GM23248 (cell line): Measurements from ENCODE around the gene ZC3H12D.

ENCODE experiments used
- EZH2 ChIP-seq: fragments of 200-600 bp; sonication (generic); IDR thresholded peaks from 2 replicates; pipeline ENCODE4 v1.6.1; 2018; ENCODE audit warnings: antibody characterized with exemption, mild to moderate bottlenecking; ENCODE audit not compliant: insufficient read depth, poor library complexity, severe bottlenecking
- EZH2phosphoT487 ChIP-seq: fragments of 200-600 bp; sonication (generic); IDR thresholded peaks from 2 replicates; pipeline ENCODE4 v1.6.1; 2018; ENCODE audit warnings: antibody characterized with exemption, moderate library complexity, mild to moderate bottlenecking, low read depth; ENCODE audit not compliant: insufficient read depth

DNA sequence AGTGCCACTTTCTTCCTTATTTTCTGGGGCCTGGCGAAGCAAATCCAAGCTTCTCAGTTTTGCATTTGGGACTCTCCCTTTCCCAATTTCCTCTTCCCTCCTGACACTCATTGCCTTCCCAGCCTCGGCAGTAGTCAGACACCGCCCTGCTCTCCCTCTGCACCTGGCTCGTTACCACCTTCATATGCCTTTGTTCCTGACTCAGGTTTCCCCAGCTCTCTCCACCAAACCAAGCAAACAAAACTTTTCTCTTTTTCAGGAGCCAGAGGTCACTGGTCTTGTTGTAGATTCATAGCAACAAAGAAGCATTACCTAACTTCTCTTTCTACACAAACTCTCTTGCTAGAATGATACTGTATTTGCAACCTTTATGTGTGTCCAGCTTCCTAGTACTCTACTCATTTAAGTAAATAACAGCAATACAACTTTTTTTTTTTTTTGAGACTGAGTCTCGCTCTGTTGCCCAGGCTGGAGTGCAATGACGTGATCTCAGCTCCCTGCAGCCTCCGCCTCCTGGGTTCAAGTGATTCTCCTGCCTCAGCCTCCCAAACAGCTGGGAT, 9.0 kb upstream of the ZC3H12D start:
- TF ChIP-seq EZH2phosphoT487 (no peak), EZH2 (no peak)
